ENCODE measurements around the gene TXNDC11. TPM values are rescaled to one million over a fixed set of nuclear protein-coding genes. Genes with fewer than 3 reads are reported as not detected.

TXNDC11 gene
- total RNA-seq, 1 experiment from 2014 or later: 17.6 TPM

DNA sequence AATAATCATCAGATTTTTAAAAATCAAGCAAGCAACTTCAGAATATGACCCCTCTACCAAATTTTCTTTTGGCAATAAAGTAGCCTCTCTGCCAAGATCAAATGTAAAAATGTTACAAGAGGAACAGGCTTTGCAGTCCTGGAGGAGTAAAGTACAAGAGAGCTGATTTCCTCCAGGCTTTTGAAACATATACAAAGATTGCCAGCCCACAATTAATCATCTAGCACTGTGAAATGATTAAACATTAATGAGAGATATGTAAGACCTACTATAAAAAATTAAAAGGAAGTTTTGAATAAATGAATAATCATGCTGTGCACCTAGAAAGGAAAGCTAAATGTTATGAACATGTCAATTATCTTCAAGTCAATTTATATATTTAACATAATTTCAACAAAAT lies 26.3 kb downstream of the TXNDC11 start:
- peaks cover 14% of the 10 kb centered on the region for H3K36me3 ChIP-seq (ENCODE audit: insufficient read depth, low read length, poor library complexity, severe bottlenecking)
- POLR2A ChIA-PET (ENCODE audit: low non-redundant PET): no interaction called here

GRCh38 chr16:11715246-11715947 lies 27.3 kb downstream of the TXNDC11 start:
- TF ChIP-seq CTCF (conservative IDR thresholded peaks at IDR 0.05; ENCODE audit: low read depth, low read length) (no peak), EZH2 (IDR thresholded peaks at IDR 0.05; ENCODE audit: borderline replicate concordance, low read depth, low read length, poor library complexity, severe bottlenecking) (no peak)
- intact Hi-C loops (cut with micrococcal nuclease; ENCODE audit: unreplicated experiment): loop anchor here (1.0 to 2.0 kb wide), 2 partner anchors 183 to 751 kb away; no protein-coding TSS in a partner anchor
- H3K4me3 ChIP-seq (ENCODE audit: low read depth, low read length, poor library complexity, severe bottlenecking): no peak overlapping the region
- ChIA-PET POLR2A (ENCODE audit: low non-redundant PET) (no interaction called here), CTCF (interaction anchor here (0.7 kb wide), 1 partner anchor 324 kb away, joined by 3 read pairs; no protein-coding TSS in a partner anchor)
- H3K27me3 ChIP-seq (replicated peaks; ENCODE audit: insufficient read depth, low read depth, low read length, poor library complexity): no peaks in the 10 kb centered on the region
- BruUV-seq (replicated peaks): no TSS peak
- H3K9me3 ChIP-seq (ENCODE audit: low read depth, low read length, poor library complexity, severe bottlenecking): no peaks in the 10 kb centered on the region
- H3K36me3 ChIP-seq (ENCODE audit: insufficient read depth, low read length, poor library complexity, severe bottlenecking): peaks cover 7% of the 10 kb centered on the region
- no peak overlapping the region for H3K27ac ChIP-seq (ENCODE audit: low read depth, low read length, poor library complexity, severe bottlenecking)
- DNase-seq (ENCODE audit: low spot score): no peak
- H3K4me1 ChIP-seq (ENCODE audit: insufficient read depth, low read length, poor library complexity, severe bottlenecking): peaks cover 5% of the 10 kb centered on the region

More for the DNA sequence above, 26.3 kb downstream of the TXNDC11 start:
- TF ChIP-seq CTCF (conservative IDR thresholded peaks at IDR 0.05; ENCODE audit: low read depth, low read length) (no peak), EZH2 (IDR thresholded peaks at IDR 0.05; ENCODE audit: borderline replicate concordance, low read depth, low read length, poor library complexity, severe bottlenecking) (no peak)
- H3K4me1 ChIP-seq (ENCODE audit: insufficient read depth, low read length, poor library complexity, severe bottlenecking): peaks cover 5% of the 10 kb centered on the region
- no peak overlapping the region for H3K27ac ChIP-seq (ENCODE audit: low read depth, low read length, poor library complexity, severe bottlenecking)
- BruUV-seq (replicated peaks): no TSS peak
- no peak overlapping the region for H3K4me3 ChIP-seq (ENCODE audit: low read depth, low read length, poor library complexity, severe bottlenecking)
- DNase-seq (ENCODE audit: low spot score): no peak
- CTCF ChIA-PET: no interaction called here
- intact Hi-C loops (cut with micrococcal nuclease; ENCODE audit: unreplicated experiment): no loop called here
- H3K27me3 ChIP-seq (replicated peaks; ENCODE audit: insufficient read depth, low read depth, low read length, poor library complexity): no peaks in the 10 kb centered on the region
- H3K9me3 ChIP-seq (ENCODE audit: low read depth, low read length, poor library complexity, severe bottlenecking): no peaks in the 10 kb centered on the region

- no peak overlapping the region for H3K27ac ChIP-seq (ENCODE audit: low read depth, low read length, poor library complexity, severe bottlenecking)
- no peak for TF ChIP-seq EZH2 (IDR thresholded peaks at IDR 0.05; ENCODE audit: borderline replicate concordance, low read depth, low read length, poor library complexity, severe bottlenecking)
- no peak for TF ChIP-seq CTCF (conservative IDR thresholded peaks at IDR 0.05; ENCODE audit: low read depth, low read length)
- peaks cover 5% of the 10 kb centered on the region for H3K4me1 ChIP-seq (ENCODE audit: insufficient read depth, low read length, poor library complexity, severe bottlenecking)
- no peaks in the 10 kb centered on the region for H3K9me3 ChIP-seq (ENCODE audit: low read depth, low read length, poor library complexity, severe bottlenecking)
- peaks cover 4% of the 10 kb centered on the region for H3K36me3 ChIP-seq (ENCODE audit: insufficient read depth, low read length, poor library complexity, severe bottlenecking)
- no peaks in the 10 kb centered on the region for H3K27me3 ChIP-seq (replicated peaks; ENCODE audit: insufficient read depth, low read depth, low read length, poor library complexity)
- DNase-seq (ENCODE audit: low spot score): no peak
- intact Hi-C loops (cut with micrococcal nuclease; ENCODE audit: unreplicated experiment): no loop called here
- H3K4me3 ChIP-seq (ENCODE audit: low read depth, low read length, poor library complexity, severe bottlenecking): no peak overlapping the region
- CTCF ChIA-PET: no interaction called here
- no TSS peak for BruUV-seq (replicated peaks)
- POLR2A ChIA-PET (ENCODE audit: low non-redundant PET): no interaction called here
These were observed 30.5 kb downstream of the TXNDC11 start for GRCh38 chr16:11712122-11712521.
